ENCODE results near the gene TNS1.
"Not testable (repeated sequence)": the region's sequence is repeated elsewhere in the genome, so short reads cannot be mapped to it uniquely, and the experiment has no call there.

TNS1 gene

DNA sequence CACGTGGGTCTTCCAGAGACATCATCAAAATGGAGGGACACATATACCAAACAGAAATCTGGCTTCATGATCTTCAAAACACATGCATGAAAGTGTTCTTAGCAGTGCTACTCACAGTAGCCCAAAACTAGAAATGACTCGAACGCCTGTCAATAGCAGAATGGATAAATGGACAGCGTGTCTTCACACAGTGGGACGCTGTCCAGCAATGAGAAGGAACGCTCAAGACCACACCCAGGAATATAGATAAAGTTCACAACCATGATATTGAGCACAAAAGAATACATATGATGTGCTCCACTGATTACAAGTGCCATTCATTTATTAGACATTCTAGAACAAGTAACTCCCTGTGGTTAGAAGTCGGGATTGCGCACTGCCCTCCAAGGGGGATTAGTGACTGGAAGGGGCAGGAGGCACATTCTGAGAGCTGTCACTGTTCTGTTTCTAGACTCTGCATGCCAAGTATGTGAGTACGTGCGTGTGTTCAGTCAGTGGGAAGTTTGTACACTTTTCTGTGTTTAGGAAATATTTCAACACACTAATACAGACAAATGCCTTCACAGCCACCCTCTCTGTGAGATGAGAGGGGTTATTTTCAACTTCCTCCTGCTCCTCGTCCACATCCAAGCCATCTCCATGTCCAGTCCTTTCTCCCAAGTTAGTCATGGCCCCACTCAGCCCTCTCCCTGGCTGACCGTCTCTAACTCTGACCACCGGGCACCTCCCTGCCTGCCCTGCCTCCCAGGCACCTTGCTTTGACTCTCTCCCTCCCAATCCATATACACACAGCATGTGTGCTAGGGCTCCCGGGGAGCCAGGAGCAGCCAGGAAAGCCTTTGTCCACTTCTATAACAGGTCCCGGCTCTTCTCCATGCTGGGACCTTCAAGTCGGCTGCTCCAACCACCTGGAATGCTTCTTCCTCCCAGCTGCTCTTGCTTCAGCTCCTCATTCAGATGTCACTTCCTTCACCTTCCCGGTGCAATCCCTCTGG lies 26.9 kb upstream of the TNS1 start:
- DNase-seq (ENCODE audit: low read depth) = no peak

DNA sequence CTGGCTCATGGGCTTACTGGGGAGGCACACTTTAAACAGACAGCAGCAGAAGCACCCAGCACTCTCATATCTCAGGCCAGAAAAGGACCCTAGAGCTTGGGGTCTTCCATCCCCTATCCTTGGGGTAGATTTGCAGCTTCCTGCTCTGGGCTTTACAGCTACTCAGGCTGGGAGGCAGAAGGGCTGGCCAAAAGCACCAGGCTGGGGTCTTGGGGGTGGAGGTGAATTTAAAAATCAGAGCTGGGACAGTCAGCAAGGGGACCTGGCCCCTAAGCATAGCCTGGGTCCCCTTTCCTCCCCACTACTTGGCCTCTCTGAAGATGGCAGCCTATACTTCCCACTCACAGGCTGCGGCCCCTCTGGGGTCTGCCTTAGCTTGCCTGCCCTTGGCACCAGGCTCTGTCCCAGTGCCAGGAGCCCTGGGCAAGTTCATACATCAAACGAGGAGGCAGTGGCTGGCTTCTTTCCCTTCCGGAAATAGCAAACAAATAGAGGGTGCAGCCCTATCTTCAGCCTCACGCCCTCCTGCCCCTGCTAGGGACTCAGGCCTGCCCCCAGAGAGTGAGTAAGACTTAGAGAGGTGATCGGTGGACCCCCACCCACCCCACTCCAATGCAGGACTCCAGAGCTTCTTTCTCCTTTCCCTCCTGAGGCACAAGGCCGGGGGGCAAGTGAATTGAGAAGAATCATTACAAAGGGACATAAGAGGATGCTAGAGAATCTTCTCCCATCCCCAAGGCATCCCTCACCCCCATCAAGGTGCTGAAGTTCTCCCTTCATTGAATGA lies 26.0 kb upstream of the TNS1 start:
- no peak for DNase-seq (ENCODE audit: low read depth)

DNA sequence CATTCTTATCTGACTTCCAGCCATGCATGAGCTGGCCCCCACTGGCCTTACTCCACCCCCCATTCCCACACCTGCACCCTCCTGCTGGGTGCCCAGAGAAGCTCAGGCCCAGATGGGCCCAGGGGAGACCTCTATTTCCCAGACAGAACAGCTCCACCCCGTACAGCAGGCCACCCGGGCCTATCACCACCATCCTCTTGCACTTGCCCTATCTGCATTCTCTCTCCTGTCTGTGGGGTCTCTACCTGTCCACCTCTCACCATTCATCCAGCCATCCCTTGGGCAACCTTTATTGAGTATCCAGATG lies 25.3 kb upstream of the TNS1 start:
- DNase-seq (ENCODE audit: low read depth) = no peak

DNA sequence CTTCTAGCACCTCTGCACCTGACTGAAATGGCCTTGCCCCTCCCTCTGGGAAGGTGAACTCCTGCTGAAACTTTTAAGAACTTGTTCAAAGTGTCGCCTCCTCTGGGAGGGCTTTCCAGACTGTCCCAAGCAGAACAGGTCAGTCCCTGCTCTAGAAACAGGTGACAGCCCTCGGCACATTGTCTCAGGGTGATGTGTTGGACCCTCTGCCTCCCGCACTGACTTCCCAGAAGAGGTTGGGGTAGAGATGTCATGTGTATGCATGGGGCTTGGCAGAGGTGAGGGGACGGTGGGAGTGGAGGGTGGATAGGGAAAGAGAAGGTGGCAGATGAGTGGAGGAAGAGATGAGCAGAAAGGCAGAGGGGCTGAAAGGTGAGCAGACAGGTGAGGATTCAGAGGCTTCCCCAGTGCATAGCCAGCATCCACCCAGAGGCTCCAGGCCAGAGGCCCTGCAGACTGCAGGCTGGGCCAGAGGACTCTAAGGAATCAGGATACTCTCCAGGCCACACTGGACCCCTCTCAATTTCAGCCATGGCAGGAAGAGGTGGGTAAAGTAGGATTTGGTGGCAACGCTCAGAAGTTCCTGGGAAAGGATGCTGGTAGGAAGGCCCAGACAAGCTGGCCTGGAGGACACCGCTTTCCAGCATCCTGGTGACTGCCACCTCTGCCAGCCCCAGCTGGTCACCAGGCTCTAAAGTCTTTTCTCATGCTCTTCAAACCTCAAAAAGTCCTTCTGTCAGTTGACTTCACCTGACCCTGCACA lies 24.8 kb upstream of the TNS1 start:
- no peak for DNase-seq (ENCODE audit: low read depth)

DNA sequence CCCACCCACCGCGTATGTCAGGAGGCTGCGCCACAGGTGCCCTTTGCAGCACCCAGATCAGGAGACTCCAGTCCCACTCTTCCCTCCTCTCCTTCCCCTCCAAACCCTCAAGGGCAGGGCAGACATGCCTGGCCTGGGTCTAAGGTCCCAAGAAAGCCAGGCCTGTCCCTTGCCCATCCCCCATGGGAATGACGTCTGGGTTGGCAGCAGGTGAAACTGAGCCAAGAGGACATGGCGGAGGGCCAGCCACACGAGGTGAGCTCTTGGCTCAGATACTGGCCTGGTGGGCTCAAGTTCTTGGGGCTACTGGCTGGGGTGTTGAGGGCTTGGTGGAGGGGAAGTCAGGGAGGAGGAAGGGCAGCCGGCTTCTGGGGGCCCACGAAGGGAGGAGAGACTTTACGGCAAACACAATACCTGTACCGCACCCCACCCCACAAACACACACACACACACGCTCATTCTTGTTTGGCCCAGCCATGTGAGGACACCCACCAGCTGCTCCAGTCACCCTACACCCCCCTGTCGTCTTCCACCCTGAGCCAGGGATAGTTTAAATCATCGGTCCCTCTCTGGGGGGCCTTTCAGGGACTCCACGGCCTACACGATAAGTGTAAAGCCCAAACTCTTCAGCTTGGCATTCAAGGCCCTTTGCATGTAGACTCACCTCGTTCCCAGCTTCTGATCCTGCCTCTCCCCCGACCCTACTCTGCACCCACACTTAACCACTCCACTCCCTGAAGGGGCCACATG lies 24.1 kb upstream of the TNS1 start:
- no peak for DNase-seq (ENCODE audit: low read depth)

DNA sequence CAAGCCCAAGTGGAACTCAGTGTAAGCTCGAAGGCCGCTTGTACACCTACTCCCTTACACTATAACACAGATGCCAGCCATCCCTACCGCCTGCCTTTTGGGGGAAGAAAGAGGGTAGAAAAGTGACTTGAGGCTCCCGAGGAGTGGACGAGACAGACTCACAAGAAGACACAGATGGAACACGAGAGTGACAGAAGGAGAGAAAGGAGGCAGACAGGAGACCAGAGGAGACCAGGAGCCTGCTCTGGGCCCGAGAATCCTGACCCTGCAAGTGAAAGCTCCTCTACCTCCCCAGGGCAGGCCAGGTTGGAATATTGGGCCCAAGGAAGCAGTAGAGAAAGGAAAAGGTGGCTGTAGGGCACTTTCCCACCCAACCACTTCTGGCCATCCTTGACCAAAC lies 23.4 kb upstream of the TNS1 start:
- DNase-seq (ENCODE audit: low read depth) = no peak

DNA sequence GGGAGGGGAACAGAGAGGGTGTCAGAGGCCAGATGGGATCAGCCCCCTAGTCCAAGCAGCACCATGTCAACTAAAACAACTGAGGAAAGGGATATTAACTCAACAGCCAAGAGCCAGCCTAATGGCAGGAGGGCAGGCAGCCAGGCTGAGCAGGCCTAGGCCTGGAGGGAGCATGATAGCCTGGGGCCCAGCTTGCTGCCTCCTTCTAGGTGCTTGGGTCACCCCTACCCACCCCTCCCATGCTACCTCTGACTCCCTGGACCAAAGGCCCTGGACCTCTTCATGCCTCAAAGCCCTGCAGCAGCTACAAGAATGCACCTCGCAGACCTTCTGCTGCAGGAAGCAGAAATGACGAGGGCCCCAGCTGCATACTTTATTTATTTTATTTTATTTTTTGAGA lies 22.1 kb upstream of the TNS1 start:
- DNase-seq (ENCODE audit: low read depth) = no peak

DNA sequence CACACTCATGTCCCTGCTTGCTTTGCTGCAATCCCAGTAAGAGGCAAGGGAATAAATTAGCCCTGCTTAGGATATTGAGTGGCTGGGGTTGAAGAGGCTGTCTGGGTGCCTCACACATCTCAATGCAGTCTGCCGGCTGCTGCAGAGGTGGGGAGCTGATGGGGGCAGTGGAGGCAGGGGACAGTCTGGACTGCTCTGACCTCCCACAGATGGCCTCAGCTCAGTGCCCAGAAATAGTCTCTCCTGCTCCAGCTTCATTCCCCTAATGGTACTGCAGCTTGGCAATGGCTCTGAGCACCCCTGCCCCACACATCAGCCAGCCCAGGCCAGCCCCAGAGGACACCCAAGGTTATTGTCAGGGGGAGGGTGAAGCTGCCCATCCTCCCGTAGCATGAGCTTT lies 21.5 kb upstream of the TNS1 start:
- no peak for DNase-seq (ENCODE audit: low read depth)

DNA sequence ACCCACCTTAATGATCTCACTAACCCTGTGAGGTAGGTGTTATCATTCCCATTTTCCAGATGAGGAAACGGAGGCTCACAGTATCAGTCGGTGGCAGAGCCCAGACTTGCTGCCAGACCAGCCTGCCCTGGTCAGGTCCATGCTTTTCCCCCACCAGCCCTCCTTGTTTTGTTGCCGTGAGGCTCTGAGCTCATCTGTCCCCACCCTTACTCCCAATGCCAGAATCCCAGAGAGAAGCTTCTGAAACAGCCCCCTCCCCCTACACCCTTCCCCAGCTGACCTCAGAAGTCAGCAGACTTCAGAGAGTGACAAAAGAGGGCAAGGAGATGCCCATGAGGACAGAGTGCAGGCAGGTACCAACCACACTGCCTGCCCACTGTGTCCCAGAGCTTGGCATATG lies 20.8 kb upstream of the TNS1 start:
- DNase-seq (ENCODE audit: low read depth) = no peak

DNA sequence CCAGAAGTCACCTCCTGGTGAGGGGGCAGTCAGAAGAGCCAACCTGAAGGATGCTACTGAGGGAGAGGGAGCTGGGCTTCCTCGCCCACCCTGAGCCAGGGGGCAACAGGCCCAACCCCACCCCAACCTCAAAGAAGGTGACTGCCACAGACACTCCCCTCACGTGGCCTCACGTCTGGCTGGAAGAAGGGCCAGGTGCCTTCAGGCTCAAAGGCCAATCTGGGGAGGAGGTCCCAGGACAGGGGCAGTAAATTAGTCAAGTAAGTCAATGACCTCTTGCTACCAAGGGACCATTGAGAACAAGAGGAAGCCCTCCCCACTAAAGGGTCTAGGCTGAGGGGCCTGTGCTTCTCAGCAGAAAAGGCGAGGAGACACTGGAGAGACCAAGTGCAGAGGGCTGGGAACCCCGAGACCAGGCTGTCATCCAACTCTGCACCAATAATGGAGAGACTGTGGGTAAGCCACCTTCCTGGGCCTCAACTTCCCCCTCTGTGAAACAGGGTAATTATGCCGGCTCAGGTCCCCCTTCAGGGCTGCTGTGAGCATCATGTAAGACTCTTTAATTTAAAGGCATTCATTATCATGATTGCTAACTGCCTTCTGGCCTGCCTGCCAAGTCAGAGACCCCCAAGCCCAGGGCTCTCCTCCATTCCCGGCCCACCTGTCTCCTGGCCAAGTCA lies 20.2 kb upstream of the TNS1 start:
- DNase-seq (ENCODE audit: low read depth) = no peak

DNA sequence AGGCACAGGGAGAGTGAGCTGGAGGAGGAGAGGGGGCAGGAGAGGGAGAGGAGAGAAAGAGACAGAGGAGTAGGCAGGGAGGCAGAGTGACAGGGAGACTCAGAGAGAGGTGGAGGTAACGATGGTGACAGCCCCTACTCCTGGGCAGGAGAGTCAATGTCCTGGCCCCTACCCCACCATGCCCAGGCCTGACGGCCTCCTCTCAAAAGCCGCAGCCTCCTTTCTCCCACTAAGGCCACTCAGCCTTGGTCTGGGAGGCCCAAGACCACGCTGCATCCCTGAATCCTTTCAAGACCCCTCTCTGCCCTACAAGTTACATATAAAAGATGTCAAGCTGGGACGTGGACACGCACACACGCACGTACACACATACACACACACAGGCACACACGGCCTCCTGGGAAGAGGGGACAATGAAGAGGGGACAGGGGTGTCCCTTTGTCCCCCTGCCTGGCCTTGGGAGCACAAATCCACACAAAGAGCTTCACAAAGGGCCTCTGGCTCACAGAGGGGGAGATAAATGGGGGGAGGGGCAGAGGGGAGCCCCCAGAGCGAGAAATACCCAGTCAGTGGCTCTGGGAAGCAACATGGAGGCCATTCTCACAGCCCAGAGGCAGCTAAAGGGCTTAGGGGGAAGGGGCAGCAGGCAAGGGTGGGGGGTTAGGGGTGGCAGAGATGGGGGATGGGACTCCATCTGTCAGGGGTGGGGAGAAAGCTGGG lies 19.5 kb upstream of the TNS1 start:
- no peak for DNase-seq (ENCODE audit: low read depth)

DNA sequence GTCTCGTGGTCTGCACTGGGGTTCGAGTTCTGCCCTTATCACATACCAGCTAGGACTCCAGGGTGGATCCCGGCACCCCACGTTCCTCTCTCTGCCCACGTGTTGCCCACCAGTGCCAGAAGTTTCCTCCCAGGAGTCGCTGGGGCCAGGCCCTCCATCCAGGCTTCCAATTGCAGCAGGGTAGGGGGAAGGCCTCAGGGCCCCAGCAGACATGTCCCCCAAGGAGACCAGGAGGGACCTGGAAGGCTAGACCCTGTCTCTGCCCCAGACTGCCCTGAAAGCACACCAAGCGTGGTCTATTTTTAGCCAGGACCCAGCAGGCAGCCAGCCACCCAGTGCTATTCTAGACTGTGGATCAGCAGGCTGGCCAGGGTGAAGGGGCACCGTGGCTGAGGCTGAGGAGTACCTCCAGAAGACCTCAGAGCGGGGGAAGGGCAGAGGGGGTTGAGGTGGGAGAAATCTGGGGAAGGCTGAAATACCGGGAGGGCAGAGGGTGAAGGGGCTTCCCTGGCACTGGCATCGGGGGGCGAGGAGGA lies 18.8 kb upstream of the TNS1 start:
- no peak for DNase-seq (ENCODE audit: low read depth)

DNA sequence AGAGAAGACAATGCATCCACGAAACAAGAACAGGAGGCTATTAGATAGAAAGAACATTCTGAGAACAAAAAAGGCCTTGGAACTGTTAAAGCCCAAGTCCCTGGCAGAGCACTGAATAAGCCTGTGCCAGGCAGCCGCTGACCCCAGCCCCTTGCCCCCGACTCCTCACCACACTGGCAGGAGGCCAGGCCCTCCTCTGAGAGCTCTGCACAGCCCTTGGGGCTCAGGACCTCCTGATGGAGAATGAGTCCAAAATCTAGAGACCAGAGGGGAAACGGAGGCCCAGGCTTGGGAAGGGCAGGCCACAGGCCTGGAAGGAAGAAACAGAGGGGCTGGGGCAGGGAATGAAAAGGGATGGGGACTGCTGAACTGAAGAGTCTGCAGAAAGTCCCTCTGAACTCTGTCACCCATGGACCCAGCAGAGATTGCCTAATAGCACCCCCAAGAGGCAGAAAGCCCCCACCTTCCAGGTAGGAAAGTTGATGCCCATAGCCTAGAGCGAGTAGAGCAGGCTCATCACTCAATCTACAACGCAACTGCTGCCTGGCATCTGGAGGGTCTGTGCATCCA lies 18.3 kb upstream of the TNS1 start:
- no peak for DNase-seq (ENCODE audit: low read depth)

DNA sequence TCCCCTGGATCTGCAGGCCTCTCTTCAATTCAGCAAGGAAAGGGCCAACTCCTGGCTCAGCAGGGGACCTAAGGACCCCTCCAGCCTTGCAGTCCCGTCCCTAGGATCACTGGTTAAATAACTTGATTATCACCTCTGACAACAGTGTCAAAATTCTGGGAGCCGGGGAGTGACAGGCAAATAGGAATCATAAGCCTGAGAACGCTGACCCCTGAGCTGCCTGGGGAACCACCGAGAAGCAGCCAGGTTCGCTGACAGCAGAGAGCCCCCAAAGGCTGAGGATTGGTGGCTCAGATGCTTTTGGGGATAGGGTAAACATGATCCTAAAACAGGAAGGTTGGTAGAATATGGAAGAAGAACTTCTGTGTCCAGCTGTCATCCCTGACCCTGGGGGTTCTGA lies 17.5 kb upstream of the TNS1 start:
- DNase-seq (ENCODE audit: low read depth) = no peak

DNA sequence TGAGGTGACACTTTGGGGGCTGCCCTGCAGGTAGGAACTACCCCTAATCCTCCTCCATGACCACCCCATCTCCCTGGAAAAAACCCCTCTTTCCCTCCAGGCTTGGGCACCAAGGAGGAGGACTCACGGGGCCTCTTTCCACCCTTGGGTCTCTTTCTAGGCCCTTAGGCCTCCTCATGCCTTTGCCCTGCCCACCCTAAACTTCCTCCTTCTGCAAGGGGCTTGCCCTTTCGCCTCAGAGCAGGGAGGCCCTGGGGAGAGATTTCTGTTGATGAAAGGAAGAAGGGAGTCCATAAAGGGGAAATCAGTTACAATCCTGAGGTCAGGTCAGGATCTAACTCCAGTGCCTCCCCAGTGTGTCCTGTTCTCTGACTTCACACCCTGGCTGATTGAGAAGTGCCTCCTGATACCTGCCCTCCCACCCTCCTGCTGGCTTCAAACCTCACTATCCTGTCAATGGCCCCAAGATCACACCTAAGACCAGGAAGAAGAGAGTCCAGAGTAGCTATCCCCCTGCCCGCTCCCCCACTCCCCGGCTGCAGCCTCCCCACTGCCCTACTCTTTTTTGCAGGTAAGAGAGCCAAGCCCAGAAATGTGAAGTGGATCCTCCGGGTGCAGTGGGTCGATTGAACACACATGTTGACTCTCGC lies 16.7 kb upstream of the TNS1 start:
- no peak for DNase-seq (ENCODE audit: low read depth)

DNA sequence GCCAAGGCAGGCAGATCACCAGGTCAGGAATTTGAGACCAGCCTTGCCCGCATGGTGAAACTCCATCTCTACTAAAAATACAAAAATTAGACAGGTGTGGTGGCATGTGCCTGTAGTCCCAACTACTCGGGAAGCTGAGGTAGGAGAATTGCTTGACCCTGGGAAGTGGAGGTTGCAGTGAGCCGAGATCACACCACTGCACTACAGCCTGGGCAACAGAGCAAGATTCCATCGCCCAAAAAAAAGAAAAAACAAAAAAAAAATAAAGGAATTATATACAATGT lies 16.0 kb upstream of the TNS1 start:
- not testable (repeated sequence) for DNase-seq (ENCODE audit: low read depth)

DNA sequence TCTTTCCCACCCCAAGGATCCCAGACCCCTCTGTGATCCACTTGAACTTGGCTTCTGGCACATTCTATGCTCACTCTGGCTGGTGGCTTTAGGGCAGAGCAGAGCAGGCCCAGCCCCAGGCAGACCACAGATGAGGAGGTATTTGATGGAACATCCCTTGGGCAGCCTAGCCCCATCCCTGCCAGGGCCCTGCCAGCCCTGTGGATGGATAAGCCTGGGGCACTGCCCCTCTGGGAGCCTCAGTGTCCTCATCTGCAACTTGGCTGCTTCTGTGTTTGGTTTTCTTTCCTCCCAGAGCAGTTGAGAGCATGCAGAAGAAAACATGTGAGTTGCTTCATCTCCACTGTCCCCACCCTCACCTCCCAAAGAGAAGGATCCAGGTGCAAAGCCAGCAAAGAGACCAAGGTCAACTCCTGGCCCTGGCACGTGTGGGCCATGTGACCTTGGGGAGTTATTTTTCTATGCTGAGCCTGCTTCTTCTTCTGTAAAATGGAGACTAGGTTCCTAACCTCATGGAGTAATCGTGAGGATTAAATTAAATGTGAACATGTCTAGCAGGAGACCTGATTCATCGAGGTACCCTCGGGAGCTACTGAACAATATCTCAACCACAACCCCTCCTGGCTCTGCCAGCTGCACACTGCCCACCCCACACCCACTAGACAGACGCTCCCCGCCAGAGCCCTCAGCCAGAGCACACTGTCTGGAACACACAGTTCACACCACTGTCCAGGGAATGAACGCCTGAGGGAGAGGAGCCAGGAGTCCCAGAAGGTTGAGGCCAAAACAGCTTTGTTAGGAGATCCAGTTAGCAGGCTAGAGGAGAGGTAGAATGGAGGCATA lies 14.6 kb upstream of the TNS1 start:
- no peak for DNase-seq (ENCODE audit: low read depth)

DNA sequence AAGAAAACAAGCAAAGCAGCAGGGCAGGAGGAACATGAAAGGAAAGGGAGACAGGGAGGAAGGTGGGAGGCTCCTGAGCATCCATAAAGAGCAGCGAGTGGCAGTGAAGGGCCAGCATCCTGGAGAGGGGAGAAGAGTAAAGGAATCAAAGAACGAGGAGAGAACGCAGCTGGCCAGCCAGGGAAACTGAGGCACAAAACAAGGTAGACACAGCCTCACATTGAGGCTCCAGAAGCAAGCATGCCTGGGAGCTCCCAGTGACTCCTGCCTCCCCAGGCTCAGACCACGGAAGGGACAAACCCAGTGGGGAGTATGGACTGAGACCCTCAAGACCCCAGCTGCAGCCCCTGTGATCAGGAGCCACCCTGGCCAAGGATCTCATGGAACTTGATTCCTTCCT lies 14.0 kb upstream of the TNS1 start:
- DNase-seq (ENCODE audit: low read depth) = no peak

Data from iris pigment epithelial cell (primary cell).